Superior temporal gyrus (tissue), 1 donor: Measurements from ENCODE around the gene HAVCR2.

ENCODE experiments used
- DNase-seq: peaks from one replicate; pipeline ENCODE4 v3.0.0-alpha.2; 2016; ENCODE audit errors: extremely low spot score

Gene HAVCR2

DNA sequence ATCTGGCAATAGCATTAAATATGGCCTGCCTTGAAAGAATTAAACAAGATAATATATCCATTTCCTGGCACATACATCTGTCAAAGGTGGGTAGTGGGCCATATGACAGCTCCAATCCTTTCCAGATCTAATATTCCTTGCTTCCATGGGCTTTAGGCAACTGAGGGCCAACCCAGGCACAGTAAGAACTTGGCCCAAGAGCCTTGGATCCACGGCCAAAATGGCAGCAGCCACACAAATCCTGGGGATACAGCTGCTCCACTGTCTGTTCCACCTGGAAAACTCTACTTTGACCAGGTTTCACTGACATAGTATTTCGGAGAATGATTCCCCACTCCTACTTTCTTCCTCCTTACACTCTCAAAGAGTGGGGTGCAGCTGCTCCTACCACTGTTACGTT is 63.2 kb downstream of the HAVCR2 start:
- DNase-seq: no peak

DNA sequence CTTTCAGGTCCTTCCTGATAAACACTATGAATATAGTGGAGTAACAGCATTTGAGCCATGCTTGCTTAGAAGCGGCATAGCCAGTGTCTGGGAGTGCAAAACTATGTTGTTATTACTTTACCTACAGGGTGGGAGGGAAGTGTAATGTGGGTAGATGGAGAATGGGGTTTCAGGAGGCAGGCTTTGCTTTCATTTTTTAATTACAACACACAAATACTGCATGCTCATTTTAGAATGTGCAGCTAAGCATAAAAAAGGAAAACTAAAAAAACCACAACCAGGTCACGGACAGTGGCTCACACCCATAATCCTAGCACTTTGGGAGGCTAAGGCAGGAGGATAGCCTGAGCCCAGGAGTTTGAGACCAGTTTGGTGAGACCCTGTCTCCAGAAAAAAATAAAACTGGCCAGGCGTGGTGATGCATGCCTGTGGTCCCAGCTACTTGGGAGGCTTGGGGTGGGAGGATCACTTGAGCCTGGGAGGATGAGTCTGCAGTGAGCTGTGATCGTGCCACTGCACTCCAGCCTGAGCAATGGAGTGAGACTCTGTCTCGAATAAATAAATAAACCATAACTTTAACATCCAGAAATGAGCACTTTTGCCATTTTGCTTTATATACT is 70.2 kb downstream of the HAVCR2 start:
- DNase-seq: no peak
